SKM-1 treated with dmso at 0.1 percent for 144 hours (cell line): ENCODE data around the gene NUDCD2.
A peak's percentile ranks its signal among the peaks of the same experiment; 100 is the strongest.
"Not testable (repeated sequence)": the region's sequence is repeated elsewhere in the genome, so short reads cannot be mapped to it uniquely, and the experiment has no call there.

ENCODE experiments used
- DNase-seq: peaks from one replicate; lab custom pipeline; 2025; ENCODE audit not compliant: unreplicated experiment; lab: John Stamatoyannopoulos, UW

NUDCD2 gene

GRCh38 chr5:163473635-163474243, 13.8 kb upstream of the NUDCD2 start:
- no peak for DNase-seq

GRCh38 chr5:163467682-163468081, 7.8 kb upstream of the NUDCD2 start:
- DNase-seq, result no peak

GRCh38 chr5:163463063-163463435, 3.1 kb upstream of the NUDCD2 start:
- DNase-seq, result no peak

GRCh38 chr5:163460562-163461171, 765 bp upstream of the NUDCD2 start, which contains the start of gene HMMR:
Gene HMMR (plus strand): TSS chr5:163460632. CDS start chr5:163460693, 61 bp downstream.
- peak; percentile 22 for DNase-seq

- no peak for DNase-seq
Observed at GRCh38 chr5:163459462-163459818, 462 bp downstream of the NUDCD2 start.

- no peak for DNase-seq
Observed at GRCh38 chr5:163458778-163459385, 1.0 kb downstream of the NUDCD2 start.

- no peak for DNase-seq
Observed at GRCh38 chr5:163456840-163457239, 3.1 kb downstream of the NUDCD2 start.

- no peak for DNase-seq
Observed at GRCh38 chr5:163456029-163456589, 3.8 kb downstream of the NUDCD2 start.

GRCh38 chr5:163455406-163455805, 4.5 kb downstream of the NUDCD2 start:
- not testable (repeated sequence) for DNase-seq

- DNase-seq, result no peak
Observed at GRCh38 chr5:163453705-163454104, 6.2 kb downstream of the NUDCD2 start.

- DNase-seq, result no peak
Observed at GRCh38 chr5:163451489-163451888, 8.4 kb downstream of the NUDCD2 start.

GRCh38 chr5:163448491-163448890, 11.4 kb downstream of the NUDCD2 start:
- no peak for DNase-seq

- no peak for DNase-seq
Observed at GRCh38 chr5:163447875-163448274, 12.0 kb downstream of the NUDCD2 start.

GRCh38 chr5:163447191-163447590, 12.7 kb downstream of the NUDCD2 start:
- no peak for DNase-seq

- no peak for DNase-seq
Observed at GRCh38 chr5:163445345-163445744, 14.6 kb downstream of the NUDCD2 start.

- no peak for DNase-seq
Observed at GRCh38 chr5:163444526-163444925, 15.4 kb downstream of the NUDCD2 start.

GRCh38 chr5:163440954-163441353, 18.9 kb downstream of the NUDCD2 start:
- DNase-seq, result no peak

- DNase-seq, result peak; percentile 25
Observed at GRCh38 chr5:163439092-163439425, 20.8 kb downstream of the NUDCD2 start.

- DNase-seq, result peak; percentile 94
Observed at GRCh38 chr5:163437309-163438182, 22.4 kb downstream of the NUDCD2 start, which contains the start of gene CCNG1. Gene CCNG1 (plus strand): TSS chr5:163437595. CDS start chr5:163439257, 1,662 bp downstream.

GRCh38 chr5:163437011-163437308, 22.9 kb downstream of the NUDCD2 start:
- DNase-seq, result no peak

GRCh38 chr5:163436515-163436914, 23.4 kb downstream of the NUDCD2 start:
- DNase-seq, result no peak
